ENCODE data around the gene CCND3. TPM values are rescaled to one million over a fixed set of nuclear protein-coding genes. Genes with fewer than 3 reads are reported as not detected.

CCND3 gene
- total RNA-seq, 1 donor from 2014 or later = 37.2 TPM

DNA sequence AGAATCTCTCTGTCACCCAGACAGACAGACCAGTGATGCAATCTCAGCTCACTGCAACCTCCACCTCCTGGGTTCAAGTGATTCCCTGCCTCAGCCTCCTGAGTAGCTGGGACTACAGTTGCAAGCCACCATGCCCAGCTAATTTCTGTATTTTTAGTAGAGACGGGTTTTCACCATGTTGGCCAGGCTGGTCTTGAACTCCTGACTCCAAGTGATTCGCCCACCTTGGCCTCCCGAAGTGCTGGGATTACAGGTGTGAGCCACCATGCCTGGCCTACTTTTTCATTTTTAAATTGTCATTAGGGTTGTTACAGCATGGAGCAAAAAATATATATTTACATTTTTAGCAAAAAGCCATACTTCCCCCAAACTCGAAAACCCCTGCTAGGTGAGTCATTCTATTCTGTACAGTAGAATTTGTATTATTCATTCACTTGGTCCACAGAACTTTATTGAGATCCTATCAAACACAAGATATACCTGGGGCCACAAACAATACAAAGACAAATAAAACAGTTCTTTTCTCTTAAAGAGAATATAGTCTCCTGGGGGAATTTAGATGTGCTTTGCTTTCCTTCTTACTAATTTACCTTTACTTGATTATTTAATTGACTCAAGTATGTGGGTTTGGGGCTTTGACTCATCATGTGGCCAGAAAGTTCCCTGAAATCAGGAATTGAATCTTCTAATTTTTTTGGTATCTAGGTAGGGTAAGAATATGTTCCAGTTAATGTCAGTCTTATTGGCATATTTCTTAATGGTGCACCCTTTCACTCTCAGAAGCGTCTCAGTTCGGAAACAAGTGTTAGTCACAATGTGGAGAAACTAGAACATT lies 16.6 kb upstream of the CCND3 start:
- H3K36me3 Mint-ChIP-seq = no peaks in the 10 kb centered on the region
- H3K27me3 Mint-ChIP-seq (ENCODE audit: low read depth) = no peaks in the 10 kb centered on the region
- TF ChIP-seq, protein P1, sequence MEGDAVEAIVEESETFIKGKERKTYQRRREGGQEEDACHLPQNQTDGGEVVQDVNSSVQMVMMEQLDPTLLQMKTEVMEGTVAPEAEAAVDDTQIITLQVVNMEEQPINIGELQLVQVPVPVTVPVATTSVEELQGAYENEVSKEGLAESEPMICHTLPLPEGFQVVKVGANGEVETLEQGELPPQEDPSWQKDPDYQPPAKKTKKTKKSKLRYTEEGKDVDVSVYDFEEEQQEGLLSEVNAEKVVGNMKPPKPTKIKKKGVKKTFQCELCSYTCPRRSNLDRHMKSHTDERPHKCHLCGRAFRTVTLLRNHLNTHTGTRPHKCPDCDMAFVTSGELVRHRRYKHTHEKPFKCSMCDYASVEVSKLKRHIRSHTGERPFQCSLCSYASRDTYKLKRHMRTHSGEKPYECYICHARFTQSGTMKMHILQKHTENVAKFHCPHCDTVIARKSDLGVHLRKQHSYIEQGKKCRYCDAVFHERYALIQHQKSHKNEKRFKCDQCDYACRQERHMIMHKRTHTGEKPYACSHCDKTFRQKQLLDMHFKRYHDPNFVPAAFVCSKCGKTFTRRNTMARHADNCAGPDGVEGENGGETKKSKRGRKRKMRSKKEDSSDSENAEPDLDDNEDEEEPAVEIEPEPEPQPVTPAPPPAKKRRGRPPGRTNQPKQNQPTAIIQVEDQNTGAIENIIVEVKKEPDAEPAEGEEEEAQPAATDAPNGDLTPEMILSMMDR (IDR thresholded peaks at IDR 0.05; ENCODE audit: unreplicated experiment) = no peak
- DNase-seq (ENCODE audit: low spot score in 2 of 2, unreplicated experiment in 2 of 2) = no peak
- H3K4me3 Mint-ChIP-seq = no peak overlapping the region
- H3K9me3 Mint-ChIP-seq = no peaks in the 10 kb centered on the region
- H3K27ac Mint-ChIP-seq = no peak overlapping the region
- H3K4me1 Mint-ChIP-seq = no peaks in the 10 kb centered on the region

DNA sequence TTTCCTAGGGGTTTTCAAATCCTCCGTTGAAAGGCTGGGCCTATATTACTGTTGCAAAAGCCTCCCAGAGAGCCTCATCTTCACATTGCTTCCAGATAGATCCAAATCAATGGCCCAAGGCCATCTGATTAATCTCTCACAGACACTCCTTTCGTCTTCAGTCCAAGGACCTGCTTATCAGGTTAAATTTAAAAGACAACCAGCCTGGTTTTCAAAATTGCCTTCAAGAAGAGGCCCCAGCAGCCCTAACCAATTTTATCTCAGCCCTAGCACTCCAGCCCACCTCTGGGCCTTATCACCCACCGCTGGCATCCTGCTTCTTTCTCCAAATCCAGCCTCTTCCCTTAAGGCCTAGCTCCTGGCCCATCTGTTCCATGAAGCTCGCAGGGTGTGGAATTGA lies 15.5 kb upstream of the CCND3 start:
- Mint-ChIP-seq H3K27me3 (ENCODE audit: low read depth) (no peaks in the 10 kb centered on the region), H3K9me3 (no peaks in the 10 kb centered on the region), H3K4me1 (no peaks in the 10 kb centered on the region), H3K4me3 (no peak overlapping the region), H3K27ac (no peak overlapping the region), H3K36me3 (no peaks in the 10 kb centered on the region)
- TF ChIP-seq, protein P1 (IDR thresholded peaks at IDR 0.05; ENCODE audit: unreplicated experiment) = no peak
- DNase-seq (ENCODE audit: low spot score in 2 of 2, unreplicated experiment in 2 of 2) = no peak

DNA sequence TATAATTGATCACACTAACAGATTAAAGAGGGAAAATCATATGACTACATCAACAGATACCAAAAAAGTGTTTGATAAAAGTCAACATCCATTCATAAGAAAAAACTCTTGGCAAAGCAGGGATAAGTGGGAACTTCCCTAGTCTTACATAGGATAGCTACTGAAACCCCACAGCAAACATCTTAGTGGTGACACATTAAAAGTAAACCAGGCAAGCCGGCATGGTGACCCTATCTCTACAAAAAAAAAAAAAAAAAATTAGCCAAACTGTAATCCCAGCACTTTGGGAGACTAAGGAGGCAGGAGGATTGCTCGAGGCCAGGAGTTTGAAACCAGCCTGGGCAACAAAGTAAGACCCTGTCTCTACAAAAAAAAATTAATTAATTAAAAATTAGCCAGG lies 13.8 kb upstream of the CCND3 start:
- TF ChIP-seq, protein P1 (IDR thresholded peaks at IDR 0.05; ENCODE audit: unreplicated experiment) = no peak
- H3K4me3 Mint-ChIP-seq = no peak overlapping the region
- DNase-seq (ENCODE audit: low spot score in 2 of 2, unreplicated experiment in 2 of 2) = no peak
- no peaks in the 10 kb centered on the region for H3K9me3 Mint-ChIP-seq
- no peaks in the 10 kb centered on the region for H3K4me1 Mint-ChIP-seq
- H3K27me3 Mint-ChIP-seq (ENCODE audit: low read depth) = no peaks in the 10 kb centered on the region
- H3K36me3 Mint-ChIP-seq = no peaks in the 10 kb centered on the region
- no peak overlapping the region for H3K27ac Mint-ChIP-seq

DNA sequence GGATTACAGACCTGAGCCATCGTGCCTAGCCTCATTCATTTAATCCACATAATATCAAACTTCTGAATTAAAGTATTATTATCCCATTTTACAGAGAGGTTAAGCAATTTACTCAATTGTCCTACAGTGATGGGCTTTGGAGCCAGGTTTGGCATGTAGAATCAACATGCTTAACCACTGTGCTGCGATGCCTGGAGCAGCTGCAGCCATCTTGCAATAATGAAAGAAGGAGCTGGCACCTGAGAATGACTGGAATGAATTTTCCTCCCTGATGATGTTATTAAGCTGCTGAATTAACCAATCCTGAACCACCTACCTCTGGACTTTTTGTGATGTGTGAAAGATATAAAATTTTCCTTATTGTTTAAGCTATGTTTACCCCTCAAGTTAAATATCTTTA lies 13.1 kb upstream of the CCND3 start:
- no peaks in the 10 kb centered on the region for H3K4me1 Mint-ChIP-seq
- H3K27me3 Mint-ChIP-seq (ENCODE audit: low read depth) = no peaks in the 10 kb centered on the region
- TF ChIP-seq, protein P1 (IDR thresholded peaks at IDR 0.05; ENCODE audit: unreplicated experiment) = no peak
- no peak for DNase-seq (ENCODE audit: low spot score in 2 of 2, unreplicated experiment in 2 of 2)
- no peaks in the 10 kb centered on the region for H3K9me3 Mint-ChIP-seq
- H3K4me3 Mint-ChIP-seq = no peak overlapping the region
- no peak overlapping the region for H3K27ac Mint-ChIP-seq
- H3K36me3 Mint-ChIP-seq = no peaks in the 10 kb centered on the region

DNA sequence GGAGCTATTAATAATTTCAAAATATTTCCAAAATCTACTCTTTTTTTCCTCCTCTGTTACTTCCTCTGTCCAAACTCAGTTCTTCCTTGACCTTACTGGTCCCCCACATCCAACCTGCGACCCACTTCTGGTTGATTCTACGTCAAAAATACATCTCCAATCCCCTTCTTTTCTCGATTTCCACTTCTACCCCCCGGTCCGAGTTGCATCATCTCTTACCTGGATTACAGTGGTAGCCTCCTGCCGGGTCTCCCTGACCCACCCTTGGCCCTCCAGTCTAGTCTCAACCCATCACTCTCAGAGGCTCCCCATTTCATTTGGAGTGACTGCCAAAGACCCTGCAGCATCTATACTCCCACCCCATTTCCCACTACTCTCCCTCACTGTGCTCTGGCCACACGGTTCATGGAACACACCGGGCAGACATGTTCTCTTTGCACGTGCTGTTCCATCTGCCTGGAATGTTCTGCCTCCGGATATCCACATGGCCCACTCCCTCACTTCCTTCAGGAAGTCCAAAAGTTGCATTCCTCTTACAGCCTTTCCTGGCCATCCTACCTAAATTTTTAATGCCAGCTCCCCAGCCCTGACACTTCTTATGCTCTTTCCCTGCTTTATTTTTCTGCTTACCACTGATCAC lies 6.1 kb upstream of the CCND3 start:
- no peaks in the 10 kb centered on the region for H3K4me1 Mint-ChIP-seq
- no peaks in the 10 kb centered on the region for H3K27me3 Mint-ChIP-seq (ENCODE audit: low read depth)
- H3K36me3 Mint-ChIP-seq = no peaks in the 10 kb centered on the region
- no peaks in the 10 kb centered on the region for H3K9me3 Mint-ChIP-seq
- no peak overlapping the region for H3K4me3 Mint-ChIP-seq
- H3K27ac Mint-ChIP-seq = no peak overlapping the region
- TF ChIP-seq, protein P1 (IDR thresholded peaks at IDR 0.05; ENCODE audit: unreplicated experiment) = no peak
- DNase-seq (ENCODE audit: low spot score in 2 of 2, unreplicated experiment in 2 of 2) = no peak
